SK-N-SH treated with all-trans-retinoic acid at 6 μM for 48 hours (cell line): ENCODE measurements around the gene SFMBT2.

Experiments
- ATAC-seq: fragments of 200-7000 bp; cut with Tn5 transposase; 3 replicates; pipeline ENCODE4 v1.9.1; 2020; ENCODE audit warnings: mild to moderate bottlenecking, moderate library complexity
- ARNTL ChIP-seq: fragments of 450-650 bp; formaldehyde crosslinking; IDR thresholded peaks from 2 replicates; pipeline ENCODE4 v1.5.0; 2020; ENCODE audit warnings: low read depth, mild to moderate bottlenecking, moderate library complexity, borderline replicate concordance
- BACH2 ChIP-seq: fragments of 250-450 bp; sonication (Bioruptor Pico); IDR thresholded peaks from 2 replicates; pipeline ENCODE4 v1.9.0; 2021; ENCODE audit warnings: mild to moderate bottlenecking, borderline replicate concordance
- CSDC2 ChIP-seq: fragments of 250-450 bp; sonication (Bioruptor Pico); IDR thresholded peaks from 2 replicates; pipeline ENCODE4 v1.5.0; 2020; ENCODE audit warnings: mild to moderate bottlenecking, moderate library complexity
- ESRRG ChIP-seq: fragments of 250-450 bp; sonication (Bioruptor Pico); IDR thresholded peaks from 2 replicates; pipeline ENCODE4 v1.6.1; 2021; ENCODE audit warnings: mild to moderate bottlenecking
- GLIS3 ChIP-seq: fragments of 250-450 bp; sonication (Bioruptor Pico); IDR thresholded peaks from 2 replicates; pipeline ENCODE4 v1.5.0; 2020; ENCODE audit warnings: mild to moderate bottlenecking, moderate library complexity
- ISL1 ChIP-seq: fragments of 250-450 bp; sonication (Bioruptor Pico); IDR thresholded peaks from 2 replicates; pipeline ENCODE4 v2.1.2; 2022; ENCODE audit warnings: mild to moderate bottlenecking, moderate library complexity
- OSR1 ChIP-seq: fragments of 250-450 bp; sonication (Bioruptor Pico); IDR thresholded peaks from 2 replicates; pipeline ENCODE4 v1.8.0; 2022; ENCODE audit warnings: moderate library complexity, mild to moderate bottlenecking, inconsistent platforms
- RARB ChIP-seq: fragments of 250-450 bp; sonication (Bioruptor Pico); IDR thresholded peaks from 2 replicates; pipeline ENCODE4 v1.8.0; 2021; ENCODE audit warnings: mild to moderate bottlenecking, moderate library complexity
- SNAI2 ChIP-seq: fragments of 250-450 bp; sonication (Bioruptor Pico); IDR thresholded peaks from 2 replicates; pipeline ENCODE4 v1.5.0; 2020; ENCODE audit warnings: mild to moderate bottlenecking, moderate library complexity
- TCF4 ChIP-seq: fragments of 250-450 bp; sonication (Bioruptor Pico); IDR thresholded peaks from 2 replicates; pipeline ENCODE4 v1.8.0; 2021; ENCODE audit warnings: mild to moderate bottlenecking, moderate library complexity, borderline replicate concordance
- TOX ChIP-seq: fragments of 250-450 bp; sonication (Bioruptor Pico); IDR thresholded peaks from 2 replicates; pipeline ENCODE4 v1.8.0; 2021; ENCODE audit warnings: mild to moderate bottlenecking, moderate library complexity, borderline replicate concordance
- ZFP3 ChIP-seq: fragments of 250-450 bp; sonication (Bioruptor Pico); IDR thresholded peaks from 2 replicates; pipeline ENCODE4 v1.5.0; 2020; ENCODE audit warnings: mild to moderate bottlenecking, moderate library complexity
- ZFP30 ChIP-seq: fragments of 450-650 bp; formaldehyde crosslinking; IDR thresholded peaks from 2 replicates; pipeline ENCODE4 v1.5.0; 2022; ENCODE audit warnings: mild to moderate bottlenecking, moderate library complexity
- ZNF565 ChIP-seq: fragments of 450-650 bp; formaldehyde crosslinking; conservative IDR thresholded peaks from 2 replicates; pipeline ENCODE4 v1.5.0; 2020; ENCODE audit warnings: low read depth, mild to moderate bottlenecking, moderate library complexity
- ZNF70 ChIP-seq: fragments of 450-650 bp; formaldehyde crosslinking; IDR thresholded peaks from 2 replicates; pipeline ENCODE4 v1.5.0; 2020; ENCODE audit warnings: mild to moderate bottlenecking, moderate library complexity
- TF ChIP-seq, protein P1 (sequence below): fragments of 250-450 bp; sonication (Bioruptor Pico); IDR thresholded peaks from 2 replicates; pipeline ENCODE4 v1.8.0; 2021; ENCODE audit warnings: low read depth, mild to moderate bottlenecking, moderate library complexity, borderline replicate concordance
- TF ChIP-seq, protein P2 (sequence below): fragments of 250-450 bp; sonication (Bioruptor Pico); IDR thresholded peaks from 2 replicates; pipeline ENCODE4 v1.5.0; 2020; ENCODE audit warnings: mild to moderate bottlenecking, moderate library complexity
- TF ChIP-seq, protein P3 (sequence below): fragments of 250-450 bp; sonication (Bioruptor Pico); IDR thresholded peaks from 2 replicates; pipeline ENCODE4 v1.5.1; 2021; ENCODE audit warnings: mild to moderate bottlenecking, moderate library complexity
- TF ChIP-seq, protein P4 (sequence below): fragments of 250-450 bp; sonication (Bioruptor Pico); IDR thresholded peaks from 2 replicates; pipeline ENCODE4 v1.8.0; 2020; ENCODE audit warnings: mild to moderate bottlenecking, moderate library complexity, borderline replicate concordance

SFMBT2 gene

GRCh38 chr10:7196284-7196683 is 214.6 kb downstream of the SFMBT2 start:
- TF ChIP-seq TCF4 (no peak), TOX (CRISPR knock-in tag) (no peak), ARNTL (CRISPR knock-in tag) (no peak), SNAI2 (CRISPR knock-in tag) (no peak), ZNF565 (CRISPR knock-in tag) (no peak), ZNF70 (CRISPR knock-in tag) (no peak), GLIS3 (no peak)
- TF ChIP-seq, protein P1, sequence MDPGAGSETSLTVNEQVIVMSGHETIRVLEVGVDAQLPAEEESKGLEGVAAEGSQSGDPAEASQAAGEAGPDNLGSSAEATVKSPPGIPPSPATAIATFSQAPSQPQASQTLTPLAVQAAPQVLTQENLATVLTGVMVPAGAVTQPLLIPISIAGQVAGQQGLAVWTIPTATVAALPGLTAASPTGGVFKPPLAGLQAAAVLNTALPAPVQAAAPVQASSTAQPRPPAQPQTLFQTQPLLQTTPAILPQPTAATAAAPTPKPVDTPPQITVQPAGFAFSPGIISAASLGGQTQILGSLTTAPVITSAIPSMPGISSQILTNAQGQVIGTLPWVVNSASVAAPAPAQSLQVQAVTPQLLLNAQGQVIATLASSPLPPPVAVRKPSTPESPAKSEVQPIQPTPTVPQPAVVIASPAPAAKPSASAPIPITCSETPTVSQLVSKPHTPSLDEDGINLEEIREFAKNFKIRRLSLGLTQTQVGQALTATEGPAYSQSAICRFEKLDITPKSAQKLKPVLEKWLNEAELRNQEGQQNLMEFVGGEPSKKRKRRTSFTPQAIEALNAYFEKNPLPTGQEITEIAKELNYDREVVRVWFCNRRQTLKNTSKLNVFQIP (CRISPR knock-in tag) = no peak
- TF ChIP-seq, all 23 proteins: peak for 0
- ATAC-seq = no peak

DNA sequence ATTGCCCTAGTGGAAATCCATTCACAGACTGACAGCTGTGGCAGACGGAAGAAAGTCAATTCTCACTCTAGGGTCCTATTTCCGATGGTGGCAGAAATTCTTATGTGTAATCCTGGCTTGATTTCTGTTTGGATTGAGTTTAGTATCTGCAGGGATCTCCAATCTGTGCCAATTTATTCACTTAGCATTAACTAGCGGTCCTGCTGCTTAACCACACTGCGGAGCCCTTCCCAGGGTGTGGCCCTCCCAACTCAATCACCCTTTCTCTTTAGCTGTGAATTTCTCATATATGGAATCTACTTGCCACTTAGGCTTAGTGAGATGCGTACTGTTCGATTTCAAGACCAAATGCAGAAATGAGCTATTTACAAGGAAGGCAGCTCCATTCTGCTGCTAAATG is 215.7 kb downstream of the SFMBT2 start:
- no peak for ATAC-seq
- TF ChIP-seq, protein P1 (CRISPR knock-in tag) = no peak
- TF ChIP-seq, protein P2, sequence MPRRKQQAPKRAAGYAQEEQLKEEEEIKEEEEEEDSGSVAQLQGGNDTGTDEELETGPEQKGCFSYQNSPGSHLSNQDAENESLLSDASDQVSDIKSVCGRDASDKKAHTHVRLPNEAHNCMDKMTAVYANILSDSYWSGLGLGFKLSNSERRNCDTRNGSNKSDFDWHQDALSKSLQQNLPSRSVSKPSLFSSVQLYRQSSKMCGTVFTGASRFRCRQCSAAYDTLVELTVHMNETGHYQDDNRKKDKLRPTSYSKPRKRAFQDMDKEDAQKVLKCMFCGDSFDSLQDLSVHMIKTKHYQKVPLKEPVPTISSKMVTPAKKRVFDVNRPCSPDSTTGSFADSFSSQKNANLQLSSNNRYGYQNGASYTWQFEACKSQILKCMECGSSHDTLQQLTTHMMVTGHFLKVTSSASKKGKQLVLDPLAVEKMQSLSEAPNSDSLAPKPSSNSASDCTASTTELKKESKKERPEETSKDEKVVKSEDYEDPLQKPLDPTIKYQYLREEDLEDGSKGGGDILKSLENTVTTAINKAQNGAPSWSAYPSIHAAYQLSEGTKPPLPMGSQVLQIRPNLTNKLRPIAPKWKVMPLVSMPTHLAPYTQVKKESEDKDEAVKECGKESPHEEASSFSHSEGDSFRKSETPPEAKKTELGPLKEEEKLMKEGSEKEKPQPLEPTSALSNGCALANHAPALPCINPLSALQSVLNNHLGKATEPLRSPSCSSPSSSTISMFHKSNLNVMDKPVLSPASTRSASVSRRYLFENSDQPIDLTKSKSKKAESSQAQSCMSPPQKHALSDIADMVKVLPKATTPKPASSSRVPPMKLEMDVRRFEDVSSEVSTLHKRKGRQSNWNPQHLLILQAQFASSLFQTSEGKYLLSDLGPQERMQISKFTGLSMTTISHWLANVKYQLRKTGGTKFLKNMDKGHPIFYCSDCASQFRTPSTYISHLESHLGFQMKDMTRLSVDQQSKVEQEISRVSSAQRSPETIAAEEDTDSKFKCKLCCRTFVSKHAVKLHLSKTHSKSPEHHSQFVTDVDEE (CRISPR knock-in tag) = no peak
- TF ChIP-seq, protein P3, sequence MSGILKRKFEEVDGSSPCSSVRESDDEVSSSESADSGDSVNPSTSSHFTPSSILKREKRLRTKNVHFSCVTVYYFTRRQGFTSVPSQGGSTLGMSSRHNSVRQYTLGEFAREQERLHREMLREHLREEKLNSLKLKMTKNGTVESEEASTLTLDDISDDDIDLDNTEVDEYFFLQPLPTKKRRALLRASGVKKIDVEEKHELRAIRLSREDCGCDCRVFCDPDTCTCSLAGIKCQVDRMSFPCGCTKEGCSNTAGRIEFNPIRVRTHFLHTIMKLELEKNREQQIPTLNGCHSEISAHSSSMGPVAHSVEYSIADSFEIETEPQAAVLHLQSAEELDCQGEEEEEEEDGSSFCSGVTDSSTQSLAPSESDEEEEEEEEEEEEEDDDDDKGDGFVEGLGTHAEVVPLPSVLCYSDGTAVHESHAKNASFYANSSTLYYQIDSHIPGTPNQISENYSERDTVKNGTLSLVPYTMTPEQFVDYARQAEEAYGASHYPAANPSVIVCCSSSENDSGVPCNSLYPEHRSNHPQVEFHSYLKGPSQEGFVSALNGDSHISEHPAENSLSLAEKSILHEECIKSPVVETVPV (CRISPR knock-in tag) = no peak
- no peak for TF ChIP-seq ESRRG (CRISPR knock-in tag)
- no peak for TF ChIP-seq ZFP3
- no peak for TF ChIP-seq SNAI2 (CRISPR knock-in tag)
- TF ChIP-seq OSR1 (CRISPR knock-in tag) = no peak
- TF ChIP-seq RARB (CRISPR knock-in tag) = no peak
- TF ChIP-seq BACH2 (CRISPR knock-in tag) = no peak
- no peak for TF ChIP-seq ISL1 (CRISPR knock-in tag)
- TF ChIP-seq, protein P4, sequence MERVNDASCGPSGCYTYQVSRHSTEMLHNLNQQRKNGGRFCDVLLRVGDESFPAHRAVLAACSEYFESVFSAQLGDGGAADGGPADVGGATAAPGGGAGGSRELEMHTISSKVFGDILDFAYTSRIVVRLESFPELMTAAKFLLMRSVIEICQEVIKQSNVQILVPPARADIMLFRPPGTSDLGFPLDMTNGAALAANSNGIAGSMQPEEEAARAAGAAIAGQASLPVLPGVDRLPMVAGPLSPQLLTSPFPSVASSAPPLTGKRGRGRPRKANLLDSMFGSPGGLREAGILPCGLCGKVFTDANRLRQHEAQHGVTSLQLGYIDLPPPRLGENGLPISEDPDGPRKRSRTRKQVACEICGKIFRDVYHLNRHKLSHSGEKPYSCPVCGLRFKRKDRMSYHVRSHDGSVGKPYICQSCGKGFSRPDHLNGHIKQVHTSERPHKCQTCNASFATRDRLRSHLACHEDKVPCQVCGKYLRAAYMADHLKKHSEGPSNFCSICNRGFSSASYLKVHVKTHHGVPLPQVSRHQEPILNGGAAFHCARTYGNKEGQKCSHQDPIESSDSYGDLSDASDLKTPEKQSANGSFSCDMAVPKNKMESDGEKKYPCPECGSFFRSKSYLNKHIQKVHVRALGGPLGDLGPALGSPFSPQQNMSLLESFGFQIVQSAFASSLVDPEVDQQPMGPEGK = no peak
- no peak for TF ChIP-seq TOX (CRISPR knock-in tag)

DNA sequence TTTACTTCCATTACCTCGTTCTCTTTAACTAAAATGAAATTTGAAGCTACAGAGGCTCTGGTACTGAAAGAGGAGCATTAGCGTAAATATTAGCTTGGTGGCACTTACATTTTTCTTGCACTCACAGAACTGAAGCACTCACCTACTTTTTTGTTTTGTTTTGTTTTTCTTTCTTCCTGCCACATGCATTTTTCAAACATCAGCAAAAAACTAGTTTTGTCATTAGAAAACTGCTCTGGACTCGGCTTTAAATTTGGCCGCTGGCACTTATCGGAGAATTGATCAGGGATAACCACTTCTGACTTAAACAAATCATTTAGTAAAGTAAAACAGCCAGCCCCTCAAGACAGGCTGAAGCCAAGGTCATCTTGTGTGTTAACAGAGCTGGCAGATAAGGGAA is 216.3 kb downstream of the SFMBT2 start:
- ATAC-seq = no peak
- no peak for TF ChIP-seq ZFP30 (CRISPR knock-in tag)
- no peak for TF ChIP-seq ZFP3
- no peak for TF ChIP-seq TOX (CRISPR knock-in tag)
- TF ChIP-seq TCF4 = no peak
- TF ChIP-seq, protein P2 (CRISPR knock-in tag) = no peak
- TF ChIP-seq ARNTL (CRISPR knock-in tag) = no peak
- TF ChIP-seq SNAI2 (CRISPR knock-in tag) = no peak
- TF ChIP-seq, protein P3 (CRISPR knock-in tag) = no peak
- TF ChIP-seq ZNF565 (CRISPR knock-in tag) = no peak
- TF ChIP-seq CSDC2 = no peak
- TF ChIP-seq, all 23 proteins: peak for 0
